Astrocyte (in vitro differentiated cells and primary cell): ENCODE results near the gene SYNE1.

Experiments used
- CTCF ChIP-seq: IDR thresholded peaks from 2 replicates; pipeline ENCODE4 v1.5.1; 2011; ENCODE audit warnings: low read depth, mild to moderate bottlenecking, inconsistent platforms, low read length, moderate library complexity; ENCODE audit not compliant: insufficient read depth
- EZH2 ChIP-seq: IDR thresholded peaks from 2 replicates; pipeline ENCODE4 v1.6.1; 2012; ENCODE audit warnings: mild to moderate bottlenecking, low read length, inconsistent platforms; ENCODE audit not compliant: insufficient read depth

- TF ChIP-seq CTCF (no peak), EZH2 (no peak)
Measured at GRCh38 chr6:152503546-152503945, 133.6 kb downstream of the SYNE1 start.
